Measurements from ENCODE around the gene EBF4. TPM values are rescaled to one million over a fixed set of nuclear protein-coding genes. Genes with fewer than 3 reads are reported as not detected.

EBF4 gene
- total RNA-seq, 2 experiments from 2014 or later = 1.5 to 4.4 TPM

GRCh38 chr20:2801286-2801728, 108.7 kb downstream of the EBF4 start:
- no peak overlapping the region for H2AFZ ChIP-seq (ENCODE audit: low read length)
- H4K20me1 ChIP-seq (ENCODE audit: insufficient read depth, low read length) = no peaks in the 10 kb centered on the region; the same call in 1 of the 2 replicates
- BruUV-seq (replicated peaks) = no TSS peak
- H3K4me1 ChIP-seq (ENCODE audit: insufficient read depth, low read length, poor library complexity, severe bottlenecking) = no peaks in the 10 kb centered on the region
- H3K27ac ChIP-seq (ENCODE audit: low read depth, low read length, poor library complexity, severe bottlenecking) = no peak overlapping the region
- ChIA-PET POLR2A (no interaction called here), CTCF (ENCODE audit: unreplicated experiment) (no interaction called here)
- no peaks in the 10 kb centered on the region for H3K9me2 ChIP-seq (ENCODE audit: insufficient read depth, low read length)
- DNase-seq (ENCODE audit: low spot score) = no peak
- no peaks in the 10 kb centered on the region for H3K79me2 ChIP-seq (ENCODE audit: insufficient read depth, low read depth, low read length)
- intact Hi-C loops (cut with micrococcal nuclease; ENCODE audit: unreplicated experiment) = no loop called here
- H3K4me3 ChIP-seq (ENCODE audit: low read depth, low read length, poor library complexity, severe bottlenecking) = no peak overlapping the region
- no peak overlapping the region for H3K4me2 ChIP-seq (ENCODE audit: low read length)
- H3K36me3 ChIP-seq (ENCODE audit: insufficient read depth, low read length) = no peaks in the 10 kb centered on the region
- no peaks in the 10 kb centered on the region for H3K9me3 ChIP-seq (ENCODE audit: low read length)
- no peak for TF ChIP-seq EZH2phosphoT487 (IDR thresholded peaks at IDR 0.05; ENCODE audit: borderline replicate concordance, low read depth, low read length)
- no peak for TF ChIP-seq CTCF (conservative IDR thresholded peaks at IDR 0.05; ENCODE audit: low read length)

- intact Hi-C loops (cut with micrococcal nuclease; ENCODE audit: unreplicated experiment) = no loop called here
- Histone ChIP-seq H3K9me2 (ENCODE audit: insufficient read depth, low read length) (no peaks in the 10 kb centered on the region), H4K20me1 (ENCODE audit: insufficient read depth, low read length) (no peaks in the 10 kb centered on the region), H3K27ac (ENCODE audit: low read depth, low read length, poor library complexity, severe bottlenecking) (no peak overlapping the region), H3K79me2 (ENCODE audit: insufficient read depth, low read depth, low read length) (no peaks in the 10 kb centered on the region), H3K9me3 (ENCODE audit: low read length) (no peaks in the 10 kb centered on the region), H2AFZ (ENCODE audit: low read length) (no peak overlapping the region), H3K4me3 (ENCODE audit: low read depth, low read length, poor library complexity, severe bottlenecking) (no peak overlapping the region), H3K36me3 (ENCODE audit: insufficient read depth, low read length) (no peaks in the 10 kb centered on the region), H3K4me2 (ENCODE audit: low read length) (no peak overlapping the region), H3K4me1 (ENCODE audit: insufficient read depth, low read length, poor library complexity, severe bottlenecking) (no peaks in the 10 kb centered on the region)
- POLR2A ChIA-PET = no interaction called here
- CTCF ChIA-PET (ENCODE audit: unreplicated experiment) = no interaction called here
- no TSS peak for BruUV-seq (replicated peaks)
- no peak for TF ChIP-seq CTCF (conservative IDR thresholded peaks at IDR 0.05; ENCODE audit: low read length)
- TF ChIP-seq EZH2phosphoT487 (IDR thresholded peaks at IDR 0.05; ENCODE audit: borderline replicate concordance, low read depth, low read length) = no peak
- no peak for DNase-seq (ENCODE audit: low spot score)
Observed at GRCh38 chr20:2804041-2804828, 111.7 kb downstream of the EBF4 start.
